H1 (cell line): ENCODE measurements around the gene GNB1. TPM values are rescaled to one million over a fixed set of nuclear protein-coding genes. Genes with fewer than 3 reads are reported as not detected.
A peak's percentile ranks its signal among the peaks of the same experiment; 100 is the strongest.

Experiments
- CTCF ChIA-PET: fragments of 300-600 bp; sonication (Branson Sonifier 250); formaldehyde crosslinking; loops from one replicate; lab custom pipeline; 2021; ENCODE audit not compliant: partially characterized antibody; lab: Charles Lee
- POLR2A ChIA-PET: fragments of 300-600 bp; sonication (Branson Sonifier 250); formaldehyde crosslinking; loops from one replicate; lab custom pipeline; 2021; ENCODE audit warnings: inconsistent platforms; ENCODE audit not compliant: partially characterized antibody; lab: Charles Lee
- DNase-seq, 2 experiments: peaks; one replicate each; pipeline versions ENCODE4 v3.0.0 to v3.0.0-alpha.2; 2010 to 2022; ENCODE audit warnings: low spot score in 2 of 2, low read depth in 1 of 2, mixed read lengths in 1 of 2
- FAIRE-seq: peaks from 2 replicates; lab custom pipeline; 2011; peaks lifted over from hg19 to GRCh38; lab: Jason Lieb, UNC
- H2AFZ ChIP-seq: 2 replicates; pipeline ENCODE4 v1.8.1; 2012; ENCODE audit warnings: low read length, inconsistent platforms
- H2AK5ac ChIP-seq: 2 replicates; pipeline ENCODE4 v1.6.1; 2013; ENCODE audit warnings: low read depth, low read length
- H2BK120ac ChIP-seq: replicated peaks from 2 replicates; pipeline ENCODE3; 2013; ENCODE audit warnings: low read depth, low read length, inconsistent platforms
- H2BK12ac ChIP-seq: 2 replicates; pipeline ENCODE4 v1.6.1; 2013; ENCODE audit warnings: low read depth, low read length
- H2BK15ac ChIP-seq: 2 replicates; pipeline ENCODE4 v1.6.1; 2013; ENCODE audit warnings: low read length
- H2BK20ac ChIP-seq: 2 replicates; pipeline ENCODE4 v1.6.1; 2013; ENCODE audit warnings: low read length
- H2BK5ac ChIP-seq: 2 replicates; pipeline ENCODE4 v1.6.1; 2013; ENCODE audit warnings: low read depth, low read length
- H3K14ac ChIP-seq: 2 replicates; pipeline ENCODE4 v1.6.1; 2013; ENCODE audit warnings: inconsistent platforms; ENCODE audit not compliant: insufficient read length
- H3K18ac ChIP-seq: 2 replicates; pipeline ENCODE4 v1.6.1; 2013; ENCODE audit warnings: low read length; ENCODE audit errors: extremely low read depth
- H3K23ac ChIP-seq: 2 replicates; pipeline ENCODE4 v1.6.1; 2013; ENCODE audit warnings: inconsistent platforms; ENCODE audit not compliant: insufficient read length
- H3K23me2 ChIP-seq: 2 replicates; pipeline ENCODE4 v1.6.1; 2013; ENCODE audit warnings: low read depth, low read length
- H3K27ac ChIP-seq: 2 replicates; pipeline ENCODE4 v1.6.1; 2011; ENCODE audit warnings: low read depth, low read length, inconsistent platforms
- H3K27me3 ChIP-seq, 4 experiments: replicated peaks in 1 of 4; 1 replicate in 1 of 4; 2 replicates in 3 of 4; pipeline versions ENCODE4 v1.6.1 to v1.8.1; 2011 to 2013; ENCODE audit warnings: low read length in 3 of 4, mild to moderate bottlenecking in 3 of 4, inconsistent platforms in 2 of 4, mixed read lengths in 2 of 4, moderate library complexity in 1 of 4; ENCODE audit not compliant: control insufficient read depth in 3 of 4, insufficient read depth in 3 of 4; ENCODE audit errors: extremely low read depth in 1 of 4
- H3K36me3 ChIP-seq, 4 experiments: 2 replicates each; pipeline versions ENCODE4 v1.6.1 to v1.8.1; 2011 to 2013; ENCODE audit warnings: mild to moderate bottlenecking in 4 of 4, low read length in 3 of 4, moderate library complexity in 2 of 4, control low read depth in 1 of 4, inconsistent platforms in 1 of 4; ENCODE audit not compliant: insufficient read depth in 4 of 4, control insufficient read depth in 2 of 4
- H3K4ac ChIP-seq: replicated peaks from 2 replicates; pipeline ENCODE3; 2013; ENCODE audit warnings: low read length, low read depth, mixed read lengths, inconsistent platforms; ENCODE audit not compliant: insufficient read length
- H3K4me1 ChIP-seq, 4 experiments: replicated peaks in 1 of 4; 1 replicate in 1 of 4; 2 replicates in 3 of 4; pipeline versions ENCODE4 v1.6.1 to v1.8.1; 2011 to 2013; ENCODE audit warnings: low read length in 3 of 4, inconsistent platforms in 2 of 4, mixed read lengths in 1 of 4; ENCODE audit not compliant: insufficient read depth in 4 of 4, control insufficient read depth in 3 of 4
- H3K4me2 ChIP-seq, 2 experiments: 2 replicates each; pipeline versions ENCODE4 v1.6.1 to v1.8.1; 2011 to 2013; ENCODE audit warnings: low read depth in 2 of 2, low read length in 2 of 2, control low read depth in 1 of 2, inconsistent platforms in 1 of 2, mild to moderate bottlenecking in 1 of 2; ENCODE audit not compliant: insufficient read depth in 1 of 2
- H3K4me3 ChIP-seq, 4 experiments: fragments of 200-600, 300-600 bp in 1 of 4; sonication (generic), shearing (Covaris generic), sonication (Bioruptor Twin) in 1 of 4; 2 replicates each; pipeline versions ENCODE4 v1.5.1 to v1.8.1; 2011 to 2016; ENCODE audit warnings: low read length in 4 of 4, low read depth in 3 of 4, control low read depth in 2 of 4, inconsistent platforms in 2 of 4, mild to moderate bottlenecking in 2 of 4, mixed read lengths in 1 of 4, moderate library complexity in 1 of 4; ENCODE audit not compliant: insufficient read depth in 2 of 4; ENCODE audit errors: extremely low read depth in 1 of 4
- H3K56ac ChIP-seq: replicated peaks from 2 replicates; pipeline ENCODE3; 2013; ENCODE audit warnings: low read depth, mild to moderate bottlenecking, mixed read lengths, low read length, inconsistent platforms; ENCODE audit not compliant: insufficient read length
- H3K79me1 ChIP-seq: 2 replicates; pipeline ENCODE4 v1.6.1; 2013; ENCODE audit warnings: low read depth, low read length, control low read depth
- H3K79me2 ChIP-seq, 2 experiments: 2 replicates each; pipeline versions ENCODE4 v1.6.1 to v1.8.1; 2012 to 2013; ENCODE audit warnings: low read length in 2 of 2, mild to moderate bottlenecking in 2 of 2, inconsistent platforms in 1 of 2; ENCODE audit not compliant: insufficient read depth in 2 of 2, control insufficient read depth in 1 of 2
- H3K9ac ChIP-seq, 4 experiments: replicated peaks in 1 of 4; 1 replicate in 1 of 4; 2 replicates in 3 of 4; pipeline versions ENCODE4 v1.6.1 to v1.8.1; 2011 to 2013; ENCODE audit warnings: low read depth in 3 of 4, low read length in 3 of 4, control low read depth in 2 of 4, mild to moderate bottlenecking in 2 of 4, moderate library complexity in 2 of 4, inconsistent platforms in 1 of 4; ENCODE audit errors: extremely low read depth in 1 of 4
- H3K9me3 ChIP-seq, 2 experiments: 2 replicates each; pipeline versions ENCODE4 v1.6.1 to v1.8.1; 2012 to 2013; ENCODE audit warnings: mild to moderate bottlenecking in 2 of 2, moderate library complexity in 2 of 2, control low read depth in 1 of 2, inconsistent platforms in 1 of 2, low read depth in 1 of 2, low read length in 1 of 2, mixed read lengths in 1 of 2; ENCODE audit not compliant: insufficient read depth in 2 of 2
- H4K20me1 ChIP-seq, 2 experiments: replicated peaks in 1 of 2; 2 replicates each; pipeline versions ENCODE3 to v1.8.1; 2011 to 2013; ENCODE audit warnings: inconsistent platforms in 2 of 2, low read length in 2 of 2, mild to moderate bottlenecking in 1 of 2; ENCODE audit not compliant: insufficient read depth in 2 of 2, control insufficient read depth in 1 of 2
- H4K5ac ChIP-seq: 2 replicates; pipeline ENCODE4 v1.6.1; 2013; ENCODE audit warnings: low read length, low read depth, mixed read lengths, inconsistent platforms; ENCODE audit not compliant: insufficient read length
- H4K8ac ChIP-seq: 2 replicates; pipeline ENCODE4 v1.8.0; 2013; ENCODE audit warnings: mild to moderate bottlenecking, moderate library complexity, low read length, inconsistent platforms; ENCODE audit not compliant: insufficient read depth; ENCODE audit errors: extremely low read depth
- H4K91ac ChIP-seq: replicated peaks from 2 replicates; pipeline ENCODE3; 2013; ENCODE audit warnings: low read length, mixed read lengths, inconsistent platforms; ENCODE audit not compliant: insufficient read length
- CHD1 ChIP-seq: IDR thresholded peaks from 2 replicates; pipeline ENCODE4 v1.6.1; 2012; ENCODE audit warnings: low read depth, low read length, improper control_type of control experiment
- SIN3A ChIP-seq, 2 experiments: IDR thresholded peaks in 1 of 2; conservative IDR thresholded peaks in 1 of 2; 2 replicates each; pipeline ENCODE4 v1.6.1; 2011 to 2012; ENCODE audit warnings: low read length in 2 of 2, improper control_type of control experiment in 1 of 2, low read depth in 1 of 2, mild to moderate bottlenecking in 1 of 2
- TEAD4 ChIP-seq: IDR thresholded peaks from 2 replicates; pipeline ENCODE4 v1.6.1; 2012; ENCODE audit warnings: low read depth, low read length, inconsistent platforms, mixed read lengths
- whole genome bisulfite sequencing, 2 experiments: shearing (Covaris generic) in 1 of 2; methylation state at CpG; one replicate each; pipeline versions ENCODE4 v1.1.6 to v1.1.7; 2013 to 2015; ENCODE audit warnings: low lambda C conversion rate in 2 of 2, mixed read lengths in 2 of 2, inconsistent platforms in 1 of 2, low coverage in 1 of 2, missing lambda C conversion rate in 1 of 2; ENCODE audit not compliant: insufficient replicate concordance in 2 of 2, insufficient coverage in 1 of 2, insufficient read length in 1 of 2; ENCODE audit errors: extremely low coverage in 1 of 2, missing lambda C conversion rate in 1 of 2; 5-methylcytosine and 5-hydroxymethylcytosine counted together
- polyA plus RNA-seq, 7 experiments: library from polyadenylated mRNA; depleted of rRNA in 3 of 7; stranded (reverse) in 5 of 7; unstranded in 2 of 7; fragments of >200 nt in 5 of 7; fragments of 200-250 nt in 2 of 7; gene quantifications; 1 replicate in 5 of 7; 2 replicates in 1 of 7; 4 replicates in 1 of 7; pipeline versions ENCODE4 v1.2.1 to v1.2.3, GENCODE V29; 2011 to 2013; ENCODE audit warnings: missing spikeins in 2 of 7, mixed read lengths in 2 of 7
- total RNA-seq: library from RNA; stranded (reverse); fragmentation: NEBNext Ultra II Directional; extraction: Animal tissue kit (Norgen Biotek cat#: 25700); gene quantifications from 2 replicates; pipeline ENCODE4 v1.2.1, GENCODE V29; 2021
- TF ChIP-seq, protein P1 (sequence below), 3 experiments: IDR thresholded peaks; 1 replicate in 2 of 3; 2 replicates in 1 of 3; pipeline versions ENCODE4 v1.5.1 to v1.6.1; 2011; ENCODE audit warnings: low read length in 3 of 3, mild to moderate bottlenecking in 3 of 3, inconsistent platforms in 2 of 3, low read depth in 1 of 3, moderate library complexity in 1 of 3; ENCODE audit not compliant: insufficient read depth in 1 of 3; ENCODE audit errors: control extremely low read depth in 1 of 3

GNB1 gene
- total and polyA plus RNA-seq, 2 of the 8 experiments (the other 6 are each of a cell fraction or from before 2014, with no cell fraction given): 343 to 382 TPM

DNA sequence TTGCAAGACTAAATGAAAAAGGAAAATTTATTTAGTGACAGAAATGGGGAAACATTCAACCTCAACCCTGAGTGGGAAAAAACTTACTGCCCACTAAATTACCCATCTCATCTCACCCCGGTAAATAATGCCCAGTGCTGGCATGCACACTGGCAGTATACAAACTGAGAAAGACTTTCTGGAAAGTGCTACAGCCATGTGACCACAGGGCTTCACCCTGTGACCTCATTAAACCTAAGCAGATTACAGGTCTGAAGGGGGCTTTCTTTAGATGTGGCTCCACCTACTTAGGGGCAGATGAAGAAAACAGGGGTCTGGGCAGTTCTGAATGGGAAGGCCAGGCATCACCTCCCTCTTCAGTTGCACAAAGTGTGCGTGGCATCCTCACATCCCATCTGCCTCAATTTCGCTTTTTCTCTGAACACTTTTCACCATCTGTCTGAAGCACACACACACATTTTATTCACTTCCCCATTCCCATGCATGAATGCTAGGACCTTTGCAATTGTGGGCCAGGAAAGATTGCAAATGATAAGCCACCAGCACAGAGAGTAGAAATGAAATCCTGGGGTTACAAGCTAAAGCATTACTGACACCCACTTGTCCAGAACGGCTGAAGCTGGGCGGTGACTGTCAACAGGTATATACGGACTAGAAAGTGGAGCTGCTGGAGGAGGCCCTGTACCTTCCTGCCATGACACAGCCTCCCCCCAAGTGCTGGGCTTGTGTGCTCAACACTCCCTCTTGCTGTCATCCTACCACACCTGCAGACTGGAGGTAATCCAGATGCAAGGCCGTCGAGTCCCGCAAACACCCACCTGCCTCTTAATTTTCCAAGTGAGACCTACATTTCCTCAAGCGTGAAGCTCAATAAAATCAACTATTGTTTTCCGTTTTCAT is 115.3 kb downstream of the GNB1 start:
- H4K5ac ChIP-seq: no peak overlapping the region
- no peak overlapping the region for H4K8ac ChIP-seq
- no peaks in the 10 kb centered on the region for H3K9me3 ChIP-seq
- FAIRE-seq: no peak
- H3K23ac ChIP-seq: no peak overlapping the region
- no peak overlapping the region for H3K4me3 ChIP-seq
- H2BK15ac ChIP-seq: no peak overlapping the region
- peaks cover 0 to 17% (median 9%) of the 10 kb centered on the region in 4 experiments; a peak in 4 of 8 replicates for H3K36me3 ChIP-seq
- no peaks in the 10 kb centered on the region for H3K27me3 ChIP-seq
- H3K14ac ChIP-seq: no peak overlapping the region
- ChIA-PET CTCF (interaction anchor here (1.0 to 2.2 kb wide), 5 partner anchors 16 to 125 kb away, joined by 3 to 6 read pairs (median 4); no protein-coding TSS in a partner anchor), POLR2A (no interaction called here)
- no peak overlapping the region for H4K91ac ChIP-seq
- no peak overlapping the region for H3K9ac ChIP-seq
- H3K4me2 ChIP-seq: peak overlapping the region in 1 of 2 experiments; percentile 16; a peak in 2 of 4 replicates
- H2AFZ ChIP-seq: no peak overlapping the region
- H3K56ac ChIP-seq: no peak overlapping the region
- H3K23me2 ChIP-seq: peaks cover 14% of the 10 kb centered on the region
- H2BK20ac ChIP-seq: no peak overlapping the region
- H2BK5ac ChIP-seq: no peak overlapping the region
- 96% methylated on average over 11 of the region's 11 CpGs; no CpG with 5 or more reads in 1 of the 2 experiments for WGBS, 2 experiments
- H4K20me1 ChIP-seq: peaks cover 11 to 16% of the 10 kb centered on the region in 2 experiments
- peaks cover 9% of the 10 kb centered on the region for H3K79me1 ChIP-seq
- no peak overlapping the region for H2AK5ac ChIP-seq
- TF ChIP-seq TEAD4 (no peak), SIN3A (conservative IDR thresholded peaks at IDR 0.05 in 1 of 2, IDR thresholded peaks at IDR 0.05 in 1 of 2; ENCODE audit: low read depth in 1 of 2, low read length in 2 of 2) (0 out of 4 replicates have a peak, but pooled peaks of 1 of the 2 experiments have one; percentile 15), CHD1 (no peak)
- TF ChIP-seq, protein P1, sequence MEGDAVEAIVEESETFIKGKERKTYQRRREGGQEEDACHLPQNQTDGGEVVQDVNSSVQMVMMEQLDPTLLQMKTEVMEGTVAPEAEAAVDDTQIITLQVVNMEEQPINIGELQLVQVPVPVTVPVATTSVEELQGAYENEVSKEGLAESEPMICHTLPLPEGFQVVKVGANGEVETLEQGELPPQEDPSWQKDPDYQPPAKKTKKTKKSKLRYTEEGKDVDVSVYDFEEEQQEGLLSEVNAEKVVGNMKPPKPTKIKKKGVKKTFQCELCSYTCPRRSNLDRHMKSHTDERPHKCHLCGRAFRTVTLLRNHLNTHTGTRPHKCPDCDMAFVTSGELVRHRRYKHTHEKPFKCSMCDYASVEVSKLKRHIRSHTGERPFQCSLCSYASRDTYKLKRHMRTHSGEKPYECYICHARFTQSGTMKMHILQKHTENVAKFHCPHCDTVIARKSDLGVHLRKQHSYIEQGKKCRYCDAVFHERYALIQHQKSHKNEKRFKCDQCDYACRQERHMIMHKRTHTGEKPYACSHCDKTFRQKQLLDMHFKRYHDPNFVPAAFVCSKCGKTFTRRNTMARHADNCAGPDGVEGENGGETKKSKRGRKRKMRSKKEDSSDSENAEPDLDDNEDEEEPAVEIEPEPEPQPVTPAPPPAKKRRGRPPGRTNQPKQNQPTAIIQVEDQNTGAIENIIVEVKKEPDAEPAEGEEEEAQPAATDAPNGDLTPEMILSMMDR (IDR thresholded peaks at IDR 0.05; ENCODE audit: control extremely low read depth in 1 of 3, insufficient read depth in 1 of 3, low read depth in 1 of 3, low read length in 3 of 3): peak in 1 of 3 experiments; percentile 13; a peak in 1 of 4 replicates
- DNase-seq: no peak
- peaks cover 3 to 21% (median 11%) of the 10 kb centered on the region in 4 experiments for H3K4me1 ChIP-seq
- no peak overlapping the region for H3K27ac ChIP-seq
- H3K79me2 ChIP-seq: peaks cover 22 to 67% of the 10 kb centered on the region in 2 experiments
- no peak overlapping the region for H2BK12ac ChIP-seq
- no peak overlapping the region for H3K4ac ChIP-seq
- H3K18ac ChIP-seq: no peak overlapping the region
- no peak overlapping the region for H2BK120ac ChIP-seq
